ENCODE results near the gene IBTK.
"Not testable (repeated sequence)": the region's sequence is repeated elsewhere in the genome, so short reads cannot be mapped to it uniquely, and the experiment has no call there.

The IBTK gene

DNA sequence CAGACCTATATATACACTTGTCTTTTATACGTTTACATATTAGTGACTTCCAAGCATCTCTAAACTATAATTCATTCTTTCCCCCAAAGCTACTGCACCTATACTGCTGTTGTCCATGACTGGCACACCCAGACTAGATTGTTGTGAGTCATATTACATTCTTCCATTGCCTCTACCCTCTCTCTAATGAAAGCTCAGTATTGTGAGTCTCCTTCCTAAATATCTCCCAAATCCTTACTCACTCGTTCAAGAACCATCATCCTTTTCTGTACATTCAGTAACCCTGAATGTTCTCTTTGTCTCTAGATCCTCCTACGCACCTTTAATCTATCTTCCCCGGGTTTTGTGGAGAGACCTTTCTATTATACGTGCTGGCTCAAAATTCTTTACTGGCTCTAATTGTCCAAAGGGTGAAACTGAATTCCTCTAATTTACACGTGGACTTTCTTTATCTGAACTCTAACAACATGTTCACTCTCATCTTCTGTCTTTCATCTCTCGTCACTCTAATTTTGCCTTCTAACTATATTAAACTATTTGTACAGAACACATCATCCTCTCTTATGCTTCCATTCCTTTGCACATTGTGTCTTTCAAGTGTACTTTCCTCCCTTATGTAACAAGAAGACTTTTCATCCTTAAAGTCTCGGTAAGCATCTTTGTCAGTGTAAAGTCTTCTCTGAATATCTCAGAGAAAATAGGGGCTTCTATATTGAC lies 109.3 kb downstream of the IBTK start:
- ATAC-seq, result no peak
- no peak for TF ChIP-seq ARNTL (CRISPR knock-in tag; IDR thresholded peaks at IDR 0.05; ENCODE audit: borderline replicate concordance, low read depth)

DNA sequence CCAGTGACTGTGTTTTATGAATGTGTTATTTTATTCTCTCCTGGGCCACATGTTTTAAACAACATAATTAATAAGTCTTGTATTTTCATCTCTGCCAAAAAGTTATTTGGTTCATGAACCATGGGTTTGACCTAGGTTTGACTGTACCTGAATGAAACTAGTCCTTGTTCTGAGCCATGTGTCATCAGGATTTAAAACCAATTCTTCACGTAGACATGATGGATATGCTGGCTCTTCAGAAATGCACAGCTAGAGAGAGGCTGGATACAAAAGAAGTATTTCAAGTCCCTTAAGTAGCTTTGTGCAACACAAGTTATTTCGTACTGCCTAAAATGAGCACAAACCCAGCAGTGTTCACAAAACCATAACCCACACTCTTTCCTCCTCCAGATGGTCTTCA lies 116.1 kb downstream of the IBTK start:
- TF ChIP-seq, protein P1, sequence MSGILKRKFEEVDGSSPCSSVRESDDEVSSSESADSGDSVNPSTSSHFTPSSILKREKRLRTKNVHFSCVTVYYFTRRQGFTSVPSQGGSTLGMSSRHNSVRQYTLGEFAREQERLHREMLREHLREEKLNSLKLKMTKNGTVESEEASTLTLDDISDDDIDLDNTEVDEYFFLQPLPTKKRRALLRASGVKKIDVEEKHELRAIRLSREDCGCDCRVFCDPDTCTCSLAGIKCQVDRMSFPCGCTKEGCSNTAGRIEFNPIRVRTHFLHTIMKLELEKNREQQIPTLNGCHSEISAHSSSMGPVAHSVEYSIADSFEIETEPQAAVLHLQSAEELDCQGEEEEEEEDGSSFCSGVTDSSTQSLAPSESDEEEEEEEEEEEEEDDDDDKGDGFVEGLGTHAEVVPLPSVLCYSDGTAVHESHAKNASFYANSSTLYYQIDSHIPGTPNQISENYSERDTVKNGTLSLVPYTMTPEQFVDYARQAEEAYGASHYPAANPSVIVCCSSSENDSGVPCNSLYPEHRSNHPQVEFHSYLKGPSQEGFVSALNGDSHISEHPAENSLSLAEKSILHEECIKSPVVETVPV (CRISPR knock-in tag; IDR thresholded peaks at IDR 0.05), result no peak
- no peak for TF ChIP-seq TOX (CRISPR knock-in tag; IDR thresholded peaks at IDR 0.05; ENCODE audit: borderline replicate concordance)
- TF ChIP-seq CSDC2 (CRISPR knock-in tag; IDR thresholded peaks at IDR 0.05), result no peak
- no peak for TF ChIP-seq ZNF70 (CRISPR knock-in tag; IDR thresholded peaks at IDR 0.05)
- TF ChIP-seq BACH2 (CRISPR knock-in tag; IDR thresholded peaks at IDR 0.05; ENCODE audit: borderline replicate concordance), result no peak
- TF ChIP-seq ESRRG (CRISPR knock-in tag; IDR thresholded peaks at IDR 0.05), result no peak
- TF ChIP-seq ARNTL (CRISPR knock-in tag; IDR thresholded peaks at IDR 0.05; ENCODE audit: borderline replicate concordance, low read depth), result no peak
- TF ChIP-seq ZNF8 (CRISPR knock-in tag; IDR thresholded peaks at IDR 0.05), result no peak
- no peak for TF ChIP-seq ZC3H10 (CRISPR knock-in tag; IDR thresholded peaks at IDR 0.05)
- TF ChIP-seq, protein P2, sequence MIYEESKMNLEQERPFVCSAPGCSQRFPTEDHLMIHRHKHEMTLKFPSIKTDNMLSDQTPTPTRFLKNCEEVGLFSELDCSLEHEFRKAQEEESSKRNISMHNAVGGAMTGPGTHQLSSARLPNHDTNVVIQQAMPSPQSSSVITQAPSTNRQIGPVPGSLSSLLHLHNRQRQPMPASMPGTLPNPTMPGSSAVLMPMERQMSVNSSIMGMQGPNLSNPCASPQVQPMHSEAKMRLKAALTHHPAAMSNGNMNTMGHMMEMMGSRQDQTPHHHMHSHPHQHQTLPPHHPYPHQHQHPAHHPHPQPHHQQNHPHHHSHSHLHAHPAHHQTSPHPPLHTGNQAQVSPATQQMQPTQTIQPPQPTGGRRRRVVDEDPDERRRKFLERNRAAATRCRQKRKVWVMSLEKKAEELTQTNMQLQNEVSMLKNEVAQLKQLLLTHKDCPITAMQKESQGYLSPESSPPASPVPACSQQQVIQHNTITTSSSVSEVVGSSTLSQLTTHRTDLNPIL (CRISPR knock-in tag; IDR thresholded peaks at IDR 0.05; ENCODE audit: low read depth), result no peak
- TF ChIP-seq PPARA (CRISPR knock-in tag; IDR thresholded peaks at IDR 0.05; ENCODE audit: borderline replicate concordance), result no peak
- no peak for TF ChIP-seq ZFP30 (CRISPR knock-in tag; IDR thresholded peaks at IDR 0.05)
- TF ChIP-seq, protein P3, sequence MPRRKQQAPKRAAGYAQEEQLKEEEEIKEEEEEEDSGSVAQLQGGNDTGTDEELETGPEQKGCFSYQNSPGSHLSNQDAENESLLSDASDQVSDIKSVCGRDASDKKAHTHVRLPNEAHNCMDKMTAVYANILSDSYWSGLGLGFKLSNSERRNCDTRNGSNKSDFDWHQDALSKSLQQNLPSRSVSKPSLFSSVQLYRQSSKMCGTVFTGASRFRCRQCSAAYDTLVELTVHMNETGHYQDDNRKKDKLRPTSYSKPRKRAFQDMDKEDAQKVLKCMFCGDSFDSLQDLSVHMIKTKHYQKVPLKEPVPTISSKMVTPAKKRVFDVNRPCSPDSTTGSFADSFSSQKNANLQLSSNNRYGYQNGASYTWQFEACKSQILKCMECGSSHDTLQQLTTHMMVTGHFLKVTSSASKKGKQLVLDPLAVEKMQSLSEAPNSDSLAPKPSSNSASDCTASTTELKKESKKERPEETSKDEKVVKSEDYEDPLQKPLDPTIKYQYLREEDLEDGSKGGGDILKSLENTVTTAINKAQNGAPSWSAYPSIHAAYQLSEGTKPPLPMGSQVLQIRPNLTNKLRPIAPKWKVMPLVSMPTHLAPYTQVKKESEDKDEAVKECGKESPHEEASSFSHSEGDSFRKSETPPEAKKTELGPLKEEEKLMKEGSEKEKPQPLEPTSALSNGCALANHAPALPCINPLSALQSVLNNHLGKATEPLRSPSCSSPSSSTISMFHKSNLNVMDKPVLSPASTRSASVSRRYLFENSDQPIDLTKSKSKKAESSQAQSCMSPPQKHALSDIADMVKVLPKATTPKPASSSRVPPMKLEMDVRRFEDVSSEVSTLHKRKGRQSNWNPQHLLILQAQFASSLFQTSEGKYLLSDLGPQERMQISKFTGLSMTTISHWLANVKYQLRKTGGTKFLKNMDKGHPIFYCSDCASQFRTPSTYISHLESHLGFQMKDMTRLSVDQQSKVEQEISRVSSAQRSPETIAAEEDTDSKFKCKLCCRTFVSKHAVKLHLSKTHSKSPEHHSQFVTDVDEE (CRISPR knock-in tag; IDR thresholded peaks at IDR 0.05), result no peak
- ATAC-seq, result no peak; the same call in 2 of the 3 replicates

DNA sequence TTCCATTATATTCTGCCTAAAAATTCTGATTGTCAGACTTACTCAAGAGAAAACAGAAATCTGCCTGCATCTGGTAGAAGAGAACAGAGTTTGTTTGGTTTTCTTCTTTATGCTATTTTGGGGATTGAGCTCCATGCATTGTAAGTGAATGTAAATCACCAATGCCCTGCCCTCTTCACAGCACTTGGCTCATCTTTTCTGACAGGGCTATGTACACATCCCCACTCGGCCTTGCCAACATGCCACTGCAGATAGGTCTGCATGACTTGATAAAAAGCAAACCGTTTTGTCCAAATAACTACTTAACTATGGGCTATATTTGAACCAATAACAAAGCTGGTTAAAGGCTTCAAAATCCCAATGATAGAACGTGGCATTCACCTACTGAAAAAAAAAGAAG lies 117.7 kb downstream of the IBTK start:
- TF ChIP-seq, protein P4, sequence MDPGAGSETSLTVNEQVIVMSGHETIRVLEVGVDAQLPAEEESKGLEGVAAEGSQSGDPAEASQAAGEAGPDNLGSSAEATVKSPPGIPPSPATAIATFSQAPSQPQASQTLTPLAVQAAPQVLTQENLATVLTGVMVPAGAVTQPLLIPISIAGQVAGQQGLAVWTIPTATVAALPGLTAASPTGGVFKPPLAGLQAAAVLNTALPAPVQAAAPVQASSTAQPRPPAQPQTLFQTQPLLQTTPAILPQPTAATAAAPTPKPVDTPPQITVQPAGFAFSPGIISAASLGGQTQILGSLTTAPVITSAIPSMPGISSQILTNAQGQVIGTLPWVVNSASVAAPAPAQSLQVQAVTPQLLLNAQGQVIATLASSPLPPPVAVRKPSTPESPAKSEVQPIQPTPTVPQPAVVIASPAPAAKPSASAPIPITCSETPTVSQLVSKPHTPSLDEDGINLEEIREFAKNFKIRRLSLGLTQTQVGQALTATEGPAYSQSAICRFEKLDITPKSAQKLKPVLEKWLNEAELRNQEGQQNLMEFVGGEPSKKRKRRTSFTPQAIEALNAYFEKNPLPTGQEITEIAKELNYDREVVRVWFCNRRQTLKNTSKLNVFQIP (CRISPR knock-in tag; IDR thresholded peaks at IDR 0.05; ENCODE audit: borderline replicate concordance, low read depth), result no peak
- TF ChIP-seq ZC3H10 (CRISPR knock-in tag; IDR thresholded peaks at IDR 0.05), result no peak
- TF ChIP-seq ZNF8 (CRISPR knock-in tag; IDR thresholded peaks at IDR 0.05), result no peak
- TF ChIP-seq BACH2 (CRISPR knock-in tag; IDR thresholded peaks at IDR 0.05; ENCODE audit: borderline replicate concordance), result no peak
- TF ChIP-seq, protein P1 (CRISPR knock-in tag; IDR thresholded peaks at IDR 0.05), result no peak
- TF ChIP-seq, protein P5, sequence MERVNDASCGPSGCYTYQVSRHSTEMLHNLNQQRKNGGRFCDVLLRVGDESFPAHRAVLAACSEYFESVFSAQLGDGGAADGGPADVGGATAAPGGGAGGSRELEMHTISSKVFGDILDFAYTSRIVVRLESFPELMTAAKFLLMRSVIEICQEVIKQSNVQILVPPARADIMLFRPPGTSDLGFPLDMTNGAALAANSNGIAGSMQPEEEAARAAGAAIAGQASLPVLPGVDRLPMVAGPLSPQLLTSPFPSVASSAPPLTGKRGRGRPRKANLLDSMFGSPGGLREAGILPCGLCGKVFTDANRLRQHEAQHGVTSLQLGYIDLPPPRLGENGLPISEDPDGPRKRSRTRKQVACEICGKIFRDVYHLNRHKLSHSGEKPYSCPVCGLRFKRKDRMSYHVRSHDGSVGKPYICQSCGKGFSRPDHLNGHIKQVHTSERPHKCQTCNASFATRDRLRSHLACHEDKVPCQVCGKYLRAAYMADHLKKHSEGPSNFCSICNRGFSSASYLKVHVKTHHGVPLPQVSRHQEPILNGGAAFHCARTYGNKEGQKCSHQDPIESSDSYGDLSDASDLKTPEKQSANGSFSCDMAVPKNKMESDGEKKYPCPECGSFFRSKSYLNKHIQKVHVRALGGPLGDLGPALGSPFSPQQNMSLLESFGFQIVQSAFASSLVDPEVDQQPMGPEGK (CRISPR knock-in tag; IDR thresholded peaks at IDR 0.05; ENCODE audit: borderline replicate concordance), result no peak
- TF ChIP-seq ARNTL (CRISPR knock-in tag; IDR thresholded peaks at IDR 0.05; ENCODE audit: borderline replicate concordance, low read depth), result no peak
- peak; percentile 98 for ATAC-seq

DNA sequence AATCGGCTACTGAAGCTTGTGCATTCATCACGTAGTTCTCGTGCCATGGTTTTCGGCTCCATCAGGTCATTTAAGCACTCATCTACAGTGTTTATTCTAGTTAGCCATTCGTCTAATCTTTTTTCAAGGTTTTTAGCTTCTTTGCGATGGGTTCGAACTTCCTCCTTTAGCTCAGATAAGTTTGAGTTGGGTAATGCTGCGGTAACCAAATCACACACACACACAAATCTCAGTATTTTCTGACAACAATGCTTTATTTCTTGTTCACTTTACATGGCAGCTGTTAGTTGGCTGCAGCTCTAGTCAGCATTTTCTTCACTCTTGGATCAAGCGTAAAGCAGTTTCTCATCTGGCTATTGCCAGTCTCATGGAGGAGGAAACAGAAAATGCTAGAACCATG lies 118.6 kb downstream of the IBTK start:
- not testable (repeated sequence) for ATAC-seq

Measured in SK-N-SH treated with all-trans-retinoic acid at 6 μM for 48 hours (cell line).